Measurements from ENCODE around the gene KCNJ14.
A peak's percentile ranks its signal among the peaks of the same experiment; 100 is the strongest.

The KCNJ14 gene

DNA sequence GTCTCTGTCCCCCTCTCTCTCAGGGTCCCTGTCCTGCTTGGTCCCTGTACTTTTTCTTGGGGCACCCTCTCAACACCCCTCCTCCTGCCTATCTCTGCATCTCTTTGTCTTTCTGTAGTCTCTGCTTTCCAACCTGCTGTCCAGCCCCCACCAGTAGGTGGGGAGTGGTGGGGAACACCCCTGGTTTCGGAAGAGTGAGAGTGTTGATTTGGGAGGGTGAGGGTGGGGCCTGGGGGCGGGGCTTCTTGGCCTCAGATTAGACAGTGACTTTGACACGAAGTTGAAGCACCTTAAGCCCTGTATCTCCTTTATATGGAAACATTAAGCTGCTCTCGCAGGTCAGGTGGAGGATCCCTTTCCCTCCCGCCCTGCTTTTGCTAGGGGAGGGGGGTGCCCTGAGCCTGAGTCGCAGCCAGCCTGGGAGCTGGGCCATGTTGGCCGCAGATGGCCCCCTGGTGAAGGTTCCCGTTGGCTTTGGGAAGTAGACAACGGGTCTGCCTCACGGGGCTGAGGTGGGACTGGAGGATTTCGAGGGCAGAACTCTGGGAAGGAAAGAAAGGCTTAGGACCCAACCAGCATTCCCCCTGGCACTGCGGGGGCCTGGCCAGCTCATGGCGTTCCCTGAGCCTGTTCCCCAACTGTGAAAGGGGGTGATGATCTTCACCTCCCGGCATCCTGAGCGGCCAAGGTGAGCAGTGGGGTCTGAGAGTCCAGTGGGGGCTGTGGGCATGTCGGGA is at the start of gene KCNJ14:
KCNJ14 (plus strand) TSS at position 404 of the 737 bp plus-strand sequence. CDS start 6,151 bp downstream, outside the sequence.
- DNase-seq = no peak

DNA sequence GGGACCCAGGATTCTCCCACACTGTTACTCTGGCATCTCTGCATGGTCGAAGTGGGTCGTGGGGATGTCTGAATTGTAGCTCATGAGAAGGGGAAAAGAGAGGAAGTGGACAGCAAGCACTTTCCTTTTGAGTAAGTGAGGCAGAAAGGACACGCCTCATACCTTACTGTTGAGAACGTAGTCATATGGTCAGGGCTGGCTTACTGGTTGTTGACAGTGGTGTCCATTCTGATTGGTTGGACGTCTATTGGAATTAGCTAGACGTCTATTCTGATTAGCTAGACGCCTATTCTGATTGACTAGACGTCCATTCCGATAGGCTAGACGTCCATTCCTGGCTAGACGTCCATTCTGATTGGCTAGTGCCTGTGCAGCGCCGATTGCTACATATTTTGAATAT is 49.5 kb upstream of the KCNJ14 start:
- no peak for DNase-seq

DNA sequence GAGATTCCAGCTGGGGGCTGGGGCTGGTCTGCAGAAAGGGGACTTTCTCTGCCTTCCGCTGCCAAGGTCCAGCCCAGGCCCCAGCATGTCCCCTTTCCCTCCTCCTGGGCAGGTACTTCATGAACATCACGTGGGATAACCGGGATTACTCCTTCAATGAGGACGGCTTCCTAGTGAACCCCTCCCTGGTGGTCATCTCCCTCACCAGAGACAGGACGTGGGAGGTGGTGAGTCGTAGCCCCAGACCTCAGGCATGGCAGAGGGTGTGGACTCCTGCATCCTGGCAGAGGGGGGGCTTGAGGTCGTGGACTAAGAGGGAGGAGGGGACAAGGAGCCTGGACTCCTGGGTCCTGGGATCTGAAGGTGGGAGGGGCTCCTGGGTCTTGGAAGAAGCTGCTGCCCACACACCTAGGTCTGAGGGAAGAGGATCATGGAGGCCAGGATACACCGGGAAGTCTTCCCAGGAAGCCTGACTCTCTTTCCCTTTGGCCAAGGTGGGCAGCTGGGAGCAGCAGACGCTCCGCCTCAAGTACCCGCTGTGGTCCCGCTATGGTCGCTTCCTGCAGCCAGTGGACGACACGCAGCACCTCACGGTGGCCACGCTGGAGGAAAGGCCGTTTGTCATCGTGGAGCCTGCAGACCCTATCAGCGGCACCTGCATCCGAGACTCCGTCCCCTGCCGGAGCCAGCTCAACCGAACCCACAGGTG is 41.3 kb upstream of the KCNJ14 start:
- no peak for DNase-seq

DNA sequence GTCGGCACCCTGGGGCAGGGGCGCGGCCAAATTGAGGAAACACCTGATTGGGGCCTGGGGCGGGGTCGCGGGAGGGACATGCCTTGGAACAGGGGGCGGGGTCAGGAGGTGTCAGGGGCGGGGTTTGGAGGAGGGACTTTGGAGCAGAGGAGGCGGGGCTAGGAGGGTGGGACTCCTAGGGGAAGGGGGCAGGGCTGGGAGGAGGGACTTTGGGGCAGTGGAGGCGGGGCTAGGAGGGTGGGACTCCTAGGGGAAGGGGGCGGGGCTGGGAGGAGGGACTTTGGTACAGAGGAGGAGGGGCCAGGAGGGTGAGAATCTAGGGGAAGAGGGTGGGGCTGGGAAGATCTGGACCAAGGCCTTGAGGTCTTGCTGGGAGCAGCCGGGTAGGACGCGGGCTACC is 40.0 kb upstream of the KCNJ14 start:
- DNase-seq = peak; percentile 62

DNA sequence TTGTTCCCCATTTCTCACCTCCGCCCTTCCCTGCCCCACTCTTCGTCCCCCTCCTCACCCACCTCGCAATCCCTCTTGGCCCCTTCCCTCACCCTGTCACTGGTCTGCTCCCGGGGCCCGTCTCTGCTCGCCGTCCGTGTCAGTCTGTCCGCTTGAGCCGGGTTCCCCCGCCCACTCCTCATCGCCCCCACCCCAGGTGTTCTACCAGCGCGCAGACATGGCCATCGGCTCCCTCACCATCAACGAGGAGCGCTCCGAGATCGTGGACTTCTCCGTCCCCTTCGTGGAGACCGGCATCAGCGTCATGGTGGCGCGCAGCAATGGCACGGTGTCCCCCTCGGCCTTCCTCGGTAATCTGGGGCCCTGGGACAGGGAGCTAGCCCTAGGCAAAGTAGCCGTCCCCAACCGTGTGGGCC is 39.6 kb upstream of the KCNJ14 start:
- no peak for DNase-seq

DNA sequence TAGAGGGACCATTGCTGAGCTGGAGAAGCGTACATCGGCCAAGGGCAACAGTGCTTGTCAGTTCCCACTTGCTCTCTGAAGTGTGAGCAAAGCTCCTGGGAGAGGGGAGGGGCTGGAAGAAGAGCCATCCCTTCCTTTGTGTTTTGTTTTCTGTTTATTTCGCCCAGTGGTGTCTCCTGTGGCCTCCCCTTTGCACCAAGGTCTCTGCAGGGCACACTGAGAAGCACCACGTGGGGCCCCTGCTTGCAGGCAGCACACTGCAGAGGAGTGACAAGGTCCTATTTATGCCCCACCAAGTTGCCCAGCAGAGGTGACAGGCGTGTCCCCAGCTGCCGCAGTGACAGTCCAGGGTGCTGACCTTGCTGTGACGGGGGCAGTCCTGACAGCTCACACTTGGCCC is 38.0 kb upstream of the KCNJ14 start:
- no peak for DNase-seq

DNA sequence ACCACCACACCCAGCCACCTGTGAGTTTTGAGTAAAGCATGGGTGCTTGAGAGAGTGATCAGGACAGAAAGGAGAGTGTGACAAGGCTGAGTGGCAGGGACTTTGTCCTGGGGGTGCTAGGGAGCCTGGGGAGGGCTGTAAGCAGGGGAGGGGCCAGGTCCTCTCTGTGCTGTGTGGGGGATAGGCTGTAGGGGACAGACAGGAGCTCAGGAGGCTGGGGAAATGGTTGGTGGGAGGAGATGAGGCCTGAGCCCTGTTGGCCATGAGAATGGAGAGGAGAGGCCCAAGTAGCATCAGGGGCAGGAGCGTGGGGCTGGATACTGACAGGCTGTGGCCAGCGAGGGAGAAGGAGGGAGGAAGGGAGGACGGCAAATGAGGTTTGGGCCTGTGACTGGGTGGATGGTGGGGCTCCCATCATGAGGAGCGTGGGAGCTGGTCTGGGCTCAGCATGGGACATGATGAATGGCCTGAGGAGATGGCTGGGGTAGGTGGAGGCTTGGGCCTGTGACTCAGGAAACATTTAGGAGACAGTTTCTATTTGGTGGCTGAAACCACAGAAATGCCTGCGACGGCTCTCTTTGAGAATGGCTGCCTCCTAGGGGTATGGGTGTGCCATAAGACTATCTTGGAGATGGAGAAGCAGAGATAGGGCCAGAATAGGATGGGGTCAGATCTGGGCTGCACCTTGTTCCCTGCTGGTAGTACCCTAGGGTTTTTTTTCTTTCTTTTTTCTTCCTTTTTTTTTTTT is 36.9 kb upstream of the KCNJ14 start:
- DNase-seq = no peak

DNA sequence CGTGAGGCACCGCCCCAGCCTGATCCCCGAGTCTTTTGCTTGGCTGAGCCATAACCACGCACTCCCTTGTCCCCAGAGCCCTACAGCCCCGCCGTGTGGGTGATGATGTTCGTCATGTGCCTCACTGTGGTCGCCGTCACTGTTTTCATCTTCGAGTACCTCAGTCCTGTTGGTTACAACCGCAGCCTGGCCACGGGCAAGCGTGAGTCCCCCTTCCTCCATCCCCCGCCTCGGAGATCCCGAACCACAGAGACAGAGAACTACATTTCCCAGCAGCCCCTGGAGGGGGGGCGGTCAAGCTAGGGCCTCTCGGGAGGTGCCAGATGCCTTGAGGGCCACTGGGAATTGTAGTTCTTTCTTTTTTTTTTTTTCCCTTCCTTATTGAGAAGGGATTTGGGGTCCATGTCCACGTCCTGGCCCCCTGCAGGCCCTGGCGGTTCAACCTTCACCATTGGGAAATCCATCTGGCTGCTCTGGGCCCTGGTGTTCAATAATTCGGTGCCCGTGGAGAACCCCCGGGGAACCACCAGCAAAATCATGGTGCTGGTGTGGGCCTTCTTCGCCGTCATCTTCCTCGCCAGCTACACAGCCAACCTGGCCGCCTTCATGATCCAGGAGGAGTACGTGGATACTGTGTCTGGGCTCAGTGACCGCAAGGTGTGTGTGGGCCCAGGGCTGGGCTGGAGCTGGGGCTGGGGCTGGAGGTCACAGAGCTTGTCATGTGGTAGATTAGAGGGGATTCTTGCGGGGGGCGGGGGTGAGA is 36.0 kb upstream of the KCNJ14 start:
- DNase-seq = peak; percentile 63

DNA sequence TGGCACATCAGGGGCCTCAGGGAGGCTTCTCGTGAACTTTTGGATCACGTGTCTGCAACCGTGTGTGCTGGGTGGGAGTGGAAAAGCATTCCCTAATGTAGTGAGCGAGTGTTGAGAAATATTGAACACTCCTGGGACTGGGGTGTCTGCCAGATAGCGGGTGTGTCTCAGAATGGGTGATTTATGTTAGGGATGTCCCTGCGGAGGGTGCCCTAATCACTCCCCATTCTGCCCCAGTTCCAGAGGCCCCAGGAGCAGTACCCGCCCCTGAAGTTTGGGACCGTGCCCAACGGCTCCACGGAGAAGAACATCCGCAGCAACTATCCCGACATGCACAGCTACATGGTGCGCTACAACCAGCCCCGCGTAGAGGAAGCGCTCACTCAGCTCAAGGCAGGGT is 33.8 kb upstream of the KCNJ14 start:
- DNase-seq = no peak

DNA sequence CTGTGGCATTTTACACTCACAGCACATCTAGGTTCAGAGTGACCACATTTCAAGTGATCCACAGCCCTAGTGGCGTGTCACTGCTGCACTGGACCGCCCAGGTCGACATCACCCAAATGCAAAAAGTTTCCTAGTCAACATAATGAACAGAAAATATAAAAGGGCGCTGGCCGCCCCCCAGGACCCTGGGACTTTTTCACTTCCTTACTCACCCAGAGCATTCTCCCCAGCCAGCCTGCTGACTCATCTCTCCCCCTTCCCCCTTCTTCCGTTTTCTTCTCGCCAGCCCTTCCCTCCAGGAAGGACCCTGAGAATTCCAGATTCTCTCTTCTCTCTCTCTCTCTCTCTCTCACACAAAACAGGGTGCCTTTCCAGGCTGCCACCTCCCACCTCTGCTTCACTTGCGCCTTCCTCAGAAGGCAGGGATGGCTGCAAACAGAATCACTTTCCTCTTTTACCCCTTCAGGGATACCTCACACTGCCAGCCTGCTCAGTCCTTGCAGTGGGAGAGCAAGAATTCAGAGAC is 30.6 kb upstream of the KCNJ14 start:
- DNase-seq = no peak

DNA sequence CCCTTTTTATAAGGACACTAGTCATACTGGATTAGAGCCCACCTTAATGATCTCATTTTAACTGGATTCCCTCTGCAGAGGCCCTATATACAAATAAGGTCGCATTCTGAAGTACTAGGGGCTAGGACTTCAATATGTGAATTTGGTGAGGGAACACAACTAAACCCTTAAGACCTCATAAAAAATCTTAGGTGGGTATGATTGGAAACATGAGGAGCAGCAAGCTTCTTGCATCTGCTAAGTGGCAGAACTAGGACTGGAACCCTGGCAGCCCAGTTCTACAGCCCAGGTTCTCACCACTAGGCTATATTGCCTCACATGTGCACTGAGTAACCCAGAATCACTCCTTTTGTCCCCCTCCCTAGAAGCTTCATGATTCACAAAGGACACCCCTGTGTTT is 26.7 kb upstream of the KCNJ14 start:
- no peak for DNase-seq

DNA sequence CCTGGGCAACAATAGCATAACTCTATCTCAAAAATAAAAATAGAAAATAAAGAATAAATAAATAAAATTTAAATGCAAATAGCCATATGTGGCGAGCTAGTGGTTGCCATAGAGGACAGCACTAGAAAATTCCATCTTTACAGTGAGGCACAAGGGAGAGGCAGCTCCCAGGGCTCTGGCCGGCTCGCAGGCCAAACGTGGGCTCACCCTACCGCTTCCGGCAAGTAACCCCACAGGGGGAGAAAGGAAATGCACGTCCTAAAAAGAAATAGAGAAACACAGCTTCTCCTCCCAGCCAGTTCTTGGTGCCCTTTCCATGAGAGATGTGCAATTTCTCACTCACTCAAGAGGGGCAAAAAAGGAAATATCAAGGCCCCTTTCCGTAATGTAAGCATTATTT is 22.0 kb upstream of the KCNJ14 start:
- DNase-seq = no peak

DNA sequence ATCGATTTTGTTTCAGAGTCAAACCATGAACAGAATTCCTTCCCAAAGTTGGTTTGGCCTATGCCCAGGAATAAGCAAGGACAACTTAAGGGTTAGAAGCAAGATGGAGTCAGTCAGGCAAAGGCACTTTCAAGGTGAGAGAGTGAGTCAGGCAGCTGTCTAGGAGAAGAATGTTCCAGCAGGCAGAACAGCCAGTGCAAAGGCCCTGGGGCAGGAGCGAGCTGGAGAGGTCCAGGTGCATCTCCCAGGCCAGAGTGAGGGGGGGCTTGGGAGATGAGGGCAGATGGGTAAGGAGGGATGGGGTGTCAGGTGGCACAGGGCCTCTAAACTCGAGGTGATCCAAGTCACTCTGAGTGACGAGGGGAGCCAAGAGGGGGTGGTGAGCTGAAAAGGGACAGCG is 18.8 kb upstream of the KCNJ14 start:
- DNase-seq = no peak

DNA sequence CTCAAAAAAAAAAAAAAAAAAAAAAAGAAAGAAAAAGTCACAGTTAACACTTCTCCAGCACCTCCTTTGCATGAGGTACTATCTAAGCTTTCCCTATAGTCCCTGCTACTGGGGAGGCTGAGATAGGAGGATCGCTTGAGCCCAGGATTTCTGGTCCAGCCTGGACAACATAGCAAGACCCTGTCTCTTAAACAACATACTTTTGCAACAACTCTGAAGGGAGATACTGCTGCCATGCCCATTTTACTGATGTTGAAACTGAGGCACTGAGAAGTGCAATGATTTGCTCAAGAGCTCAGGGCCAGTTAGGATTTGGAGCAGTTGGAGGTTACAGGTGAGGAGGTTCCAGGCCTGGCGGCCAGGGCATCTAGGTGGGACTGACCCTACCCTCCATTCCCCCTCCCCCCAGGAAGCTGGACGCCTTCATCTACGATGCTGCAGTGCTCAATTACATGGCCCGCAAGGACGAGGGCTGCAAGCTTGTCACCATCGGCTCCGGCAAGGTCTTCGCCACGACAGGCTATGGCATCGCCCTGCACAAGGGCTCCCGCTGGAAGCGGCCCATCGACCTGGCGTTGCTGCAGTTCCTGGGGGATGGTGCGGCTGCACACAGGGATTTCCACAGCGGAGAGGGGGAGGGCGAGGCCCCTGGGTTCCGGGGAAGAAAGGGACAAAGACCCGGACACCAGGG is 13.9 kb upstream of the KCNJ14 start:
- DNase-seq = no peak

DNA sequence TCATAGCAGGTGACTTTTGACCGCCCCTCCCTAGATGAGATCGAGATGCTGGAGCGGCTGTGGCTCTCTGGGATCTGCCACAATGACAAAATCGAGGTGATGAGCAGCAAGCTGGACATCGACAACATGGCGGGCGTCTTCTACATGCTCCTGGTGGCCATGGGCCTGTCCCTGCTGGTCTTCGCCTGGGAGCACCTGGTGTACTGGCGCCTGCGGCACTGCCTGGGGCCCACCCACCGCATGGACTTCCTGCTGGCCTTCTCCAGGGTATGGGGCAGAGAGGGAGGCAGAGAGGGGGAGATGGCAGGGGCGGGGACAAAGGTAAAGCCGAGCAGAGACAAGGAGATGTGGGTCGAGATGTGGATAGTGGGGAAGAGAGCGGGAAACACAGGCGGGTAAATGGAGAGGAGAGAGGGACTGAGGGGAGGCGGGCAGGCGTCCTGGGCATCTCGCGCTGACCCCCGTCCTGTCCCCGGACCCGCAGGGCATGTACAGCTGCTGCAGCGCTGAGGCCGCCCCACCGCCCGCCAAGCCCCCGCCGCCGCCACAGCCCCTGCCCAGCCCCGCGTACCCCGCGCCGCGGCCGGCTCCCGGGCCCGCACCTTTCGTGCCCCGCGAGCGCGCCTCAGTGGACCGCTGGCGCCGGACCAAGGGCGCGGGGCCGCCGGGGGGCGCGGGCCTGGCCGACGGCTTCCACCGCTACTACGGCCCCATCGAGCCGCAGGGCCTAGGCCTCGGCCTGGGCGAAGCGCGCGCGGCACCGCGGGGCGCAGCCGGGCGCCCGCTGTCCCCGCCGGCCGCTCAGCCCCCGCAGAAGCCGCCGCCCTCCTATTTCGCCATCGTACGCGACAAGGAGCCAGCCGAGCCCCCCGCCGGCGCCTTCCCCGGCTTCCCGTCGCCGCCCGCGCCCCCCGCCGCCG is 13.0 kb upstream of the KCNJ14 start:
- DNase-seq = no peak

DNA sequence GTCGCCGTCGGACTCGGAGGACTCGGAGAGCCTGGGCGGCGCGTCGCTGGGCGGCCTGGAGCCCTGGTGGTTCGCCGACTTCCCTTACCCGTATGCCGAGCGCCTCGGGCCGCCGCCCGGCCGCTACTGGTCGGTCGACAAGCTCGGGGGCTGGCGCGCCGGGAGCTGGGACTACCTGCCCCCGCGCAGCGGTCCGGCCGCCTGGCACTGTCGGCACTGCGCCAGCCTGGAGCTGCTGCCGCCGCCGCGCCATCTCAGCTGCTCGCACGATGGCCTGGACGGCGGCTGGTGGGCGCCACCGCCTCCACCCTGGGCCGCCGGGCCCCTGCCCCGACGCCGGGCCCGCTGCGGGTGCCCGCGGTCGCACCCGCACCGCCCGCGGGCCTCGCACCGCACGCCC is 12.1 kb upstream of the KCNJ14 start:
- no peak for DNase-seq

DNA sequence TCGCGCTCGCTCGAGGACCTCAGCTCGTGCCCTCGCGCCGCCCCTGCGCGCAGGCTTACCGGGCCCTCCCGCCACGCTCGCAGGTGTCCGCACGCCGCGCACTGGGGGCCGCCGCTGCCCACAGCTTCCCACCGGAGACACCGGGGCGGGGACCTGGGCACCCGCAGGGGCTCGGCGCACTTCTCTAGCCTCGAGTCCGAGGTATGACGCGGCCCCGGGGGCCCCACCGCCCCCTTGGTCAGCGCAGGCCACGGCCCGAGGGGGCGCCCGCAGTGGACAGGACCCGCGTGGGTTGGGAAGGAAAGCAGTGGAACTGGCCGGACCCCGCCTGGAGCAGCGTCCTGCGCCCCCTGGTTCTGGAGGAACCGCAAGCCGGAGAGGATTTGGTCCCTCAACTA is 11.6 kb upstream of the KCNJ14 start:
- no peak for DNase-seq

DNA sequence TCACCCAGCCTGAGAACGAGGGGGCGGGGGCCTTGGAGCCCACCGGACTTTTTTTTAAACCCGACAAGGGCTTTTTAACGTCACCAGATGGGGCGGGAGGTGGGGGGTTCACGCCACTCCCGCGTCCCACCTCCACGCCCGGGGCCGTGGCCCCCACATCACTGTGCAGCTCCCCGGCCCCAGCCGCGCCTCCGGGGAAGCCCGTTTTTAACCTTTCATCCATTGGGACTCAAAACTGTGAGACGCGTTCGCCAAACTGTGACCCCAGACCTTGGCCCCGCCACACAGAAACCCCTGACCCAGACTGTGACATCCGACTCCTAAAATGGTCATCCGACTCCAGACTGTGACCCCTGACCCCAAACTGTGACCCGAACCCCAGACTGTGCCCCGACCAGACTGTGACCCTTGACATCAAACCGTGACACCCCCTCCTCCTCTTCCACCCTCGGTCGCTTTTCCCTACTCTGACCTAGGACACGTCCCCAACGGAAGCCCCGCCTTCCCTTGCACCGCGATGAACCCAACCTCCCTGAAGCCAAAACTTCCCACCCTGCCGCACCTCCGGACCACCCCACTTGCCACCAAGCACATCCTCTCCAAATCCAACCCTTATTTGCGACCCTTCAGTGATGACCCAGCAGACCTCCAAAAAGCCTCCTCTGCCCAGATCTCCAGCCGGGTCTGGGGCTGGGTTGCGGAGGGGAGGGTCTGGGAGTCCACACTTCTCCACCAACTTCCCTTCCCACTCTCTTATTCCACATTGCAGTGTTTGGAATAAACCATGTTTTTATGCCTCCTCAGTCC is 11.0 kb upstream of the KCNJ14 start:
- no peak for DNase-seq

DNA sequence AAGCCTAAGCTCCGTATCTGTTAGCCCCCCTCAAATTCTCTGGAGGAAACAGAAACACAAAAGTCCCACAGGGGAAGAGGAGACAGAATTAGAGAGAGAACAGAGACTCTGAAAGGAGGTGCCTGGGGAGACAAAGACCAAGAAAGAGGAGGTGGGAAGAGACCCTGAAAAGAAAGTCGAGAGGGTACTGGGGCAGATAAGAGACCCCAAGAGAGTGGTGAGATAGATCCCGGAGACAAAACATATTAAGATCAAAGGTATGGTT is 10.5 kb upstream of the KCNJ14 start:
- no peak for DNase-seq

DNA sequence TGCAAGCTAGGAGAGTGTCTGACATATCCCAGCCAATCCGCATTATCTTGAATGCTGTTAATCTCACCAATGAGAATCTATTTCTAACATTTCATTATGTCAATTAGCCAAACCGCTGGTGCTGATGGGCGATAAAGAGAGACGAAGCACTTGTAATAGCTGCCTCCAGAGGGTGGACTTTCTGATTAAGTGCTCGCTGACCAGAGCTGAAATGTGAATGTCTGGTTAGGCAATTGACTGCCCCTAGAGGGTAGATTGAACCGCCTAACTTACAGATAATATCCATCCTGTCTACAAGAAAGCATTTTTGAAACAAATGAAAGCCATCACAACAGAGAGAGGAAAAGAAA is 10.1 kb upstream of the KCNJ14 start:
- no peak for DNase-seq

All from right forelimb (tissue), 1 donor.